COLO829 (cell line): ENCODE data around the gene STEAP2.

ENCODE experiments used
- DNase-seq: peaks from one replicate; pipeline ENCODE4 v3.0.0; 2012; ENCODE audit warnings: low spot score

Gene STEAP2

DNA sequence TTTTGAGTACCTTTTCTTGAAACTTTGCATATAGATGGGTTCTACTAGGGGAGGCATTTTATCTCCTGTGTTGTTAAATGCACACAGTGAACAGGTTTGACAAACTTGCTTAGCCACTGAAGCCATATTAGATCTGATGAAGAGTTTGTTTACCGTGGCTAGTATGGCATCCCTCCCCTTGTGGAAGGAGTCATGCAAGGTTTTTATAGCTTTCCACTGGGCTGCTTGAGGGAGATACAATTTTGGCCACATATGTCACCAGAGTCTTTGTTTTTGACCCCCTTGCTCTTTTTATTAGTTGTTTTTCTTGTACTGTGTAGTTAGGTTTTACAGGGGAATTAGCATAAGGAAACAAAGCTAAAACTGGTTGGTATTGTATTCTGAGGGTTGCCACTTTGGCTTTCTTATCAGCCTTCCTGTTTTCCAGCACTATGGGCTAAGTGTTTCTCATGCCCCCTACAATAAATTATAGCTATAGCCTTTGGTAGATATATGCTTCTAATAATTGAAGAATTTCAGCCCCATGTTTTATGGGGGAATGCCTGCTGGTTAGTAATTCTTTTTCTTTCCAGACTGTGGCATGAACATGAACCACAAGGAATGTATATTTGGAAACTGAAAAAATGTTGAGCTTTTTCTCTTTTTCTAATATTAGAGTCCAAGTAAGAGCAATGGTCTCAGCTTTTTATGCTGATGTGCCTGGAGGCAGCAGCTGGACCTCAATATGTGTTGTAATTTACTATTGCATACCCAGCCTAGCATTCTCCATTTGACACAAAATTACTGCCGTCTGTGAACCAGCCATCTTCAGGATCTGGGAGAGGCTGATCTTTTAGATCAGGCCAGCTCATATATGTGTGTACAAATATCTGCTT, 18.4 kb upstream of the STEAP2 start:
- DNase-seq = no peak

DNA sequence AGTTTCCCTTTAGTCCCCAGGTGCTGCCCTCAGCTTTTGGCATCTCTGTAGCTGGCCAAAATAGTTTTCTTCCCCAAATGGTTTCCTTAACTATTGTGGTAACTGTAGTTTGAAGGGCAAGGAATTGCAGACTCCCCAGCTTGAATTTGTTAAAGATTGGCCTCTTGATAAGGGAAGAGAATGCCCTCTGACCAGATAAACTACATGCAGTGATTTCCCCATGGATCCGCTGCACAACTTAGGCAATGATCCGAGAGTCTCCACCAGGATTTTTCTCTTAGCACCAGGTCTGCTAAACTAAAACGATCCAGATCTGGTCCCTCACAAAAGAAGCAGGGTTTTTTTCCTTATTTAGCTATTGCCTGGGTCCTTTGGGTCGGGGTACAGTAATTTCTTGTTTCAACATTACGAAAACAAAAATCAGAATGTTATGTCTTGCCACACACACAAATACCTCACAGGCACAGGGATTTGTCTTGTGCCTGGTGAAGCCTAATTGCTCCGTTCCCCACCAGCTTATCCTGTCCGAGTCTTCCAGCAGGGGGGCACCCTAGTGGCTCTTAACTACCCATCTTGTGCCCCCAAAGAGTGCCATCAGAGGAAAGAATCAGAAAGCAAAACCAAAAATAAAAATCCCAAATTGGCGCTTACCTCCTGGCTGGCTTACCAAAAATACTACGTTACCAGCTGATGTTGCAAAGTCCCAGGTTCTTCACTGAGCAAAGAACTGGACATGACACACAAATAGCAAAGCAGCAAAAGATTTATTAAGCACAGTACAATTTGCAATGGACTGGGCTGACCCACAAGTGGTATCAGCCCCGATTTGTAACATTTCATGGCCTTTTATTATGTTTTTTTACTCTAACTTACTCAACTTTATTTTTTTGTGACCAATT, 16.4 kb upstream of the STEAP2 start:
- no peak for DNase-seq

DNA sequence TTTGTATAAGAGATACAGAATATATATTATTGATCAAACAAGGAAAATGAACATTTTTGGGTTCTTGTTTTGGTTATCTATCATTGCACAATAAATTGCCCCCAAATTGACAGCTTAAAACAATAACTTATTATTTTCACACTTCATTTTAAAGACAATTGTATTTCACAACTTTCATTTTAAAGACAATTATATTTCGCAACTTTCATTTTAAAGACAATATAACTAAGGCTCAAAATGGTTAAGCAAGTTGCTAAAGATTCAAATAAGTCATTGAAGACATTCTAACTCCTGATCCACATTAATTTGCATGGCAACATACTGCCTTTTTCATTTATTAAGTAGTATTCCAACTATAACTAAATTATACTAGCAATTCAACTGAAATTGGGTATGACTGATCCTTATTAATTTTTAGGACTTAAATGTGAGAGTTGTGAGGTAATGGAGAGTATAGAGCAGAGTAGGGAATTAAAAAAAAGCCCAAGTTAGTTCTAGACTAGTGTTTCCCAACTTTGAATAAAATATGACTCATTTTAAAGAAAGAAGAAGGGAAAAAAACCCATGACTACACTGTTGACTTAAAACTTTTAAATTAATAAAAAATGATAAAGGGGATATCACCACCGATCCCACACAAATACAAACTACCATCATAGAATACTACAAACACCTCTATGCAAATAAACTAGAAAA, 9.9 kb upstream of the STEAP2 start:
- DNase-seq = no peak

DNA sequence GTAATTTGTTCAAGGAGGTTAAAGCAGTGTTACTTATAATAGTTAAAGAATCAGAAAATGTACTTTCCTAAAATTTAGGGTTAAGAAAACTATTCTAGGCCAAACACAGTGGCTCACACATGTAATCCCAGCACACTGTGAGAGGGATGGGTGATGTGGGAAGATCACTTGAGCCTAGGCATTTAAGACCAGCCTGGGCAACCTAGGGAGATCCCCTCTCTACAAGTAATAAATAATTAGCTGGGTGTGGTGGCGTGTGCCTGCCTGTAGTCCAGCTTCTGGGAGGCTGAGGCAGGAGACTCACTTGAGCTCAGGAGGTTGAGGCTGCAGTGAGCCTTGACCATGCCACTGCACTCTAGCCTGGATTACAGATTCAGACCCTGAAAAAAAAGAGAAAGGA, 3.6 kb upstream of the STEAP2 start:
- DNase-seq = no peak

DNA sequence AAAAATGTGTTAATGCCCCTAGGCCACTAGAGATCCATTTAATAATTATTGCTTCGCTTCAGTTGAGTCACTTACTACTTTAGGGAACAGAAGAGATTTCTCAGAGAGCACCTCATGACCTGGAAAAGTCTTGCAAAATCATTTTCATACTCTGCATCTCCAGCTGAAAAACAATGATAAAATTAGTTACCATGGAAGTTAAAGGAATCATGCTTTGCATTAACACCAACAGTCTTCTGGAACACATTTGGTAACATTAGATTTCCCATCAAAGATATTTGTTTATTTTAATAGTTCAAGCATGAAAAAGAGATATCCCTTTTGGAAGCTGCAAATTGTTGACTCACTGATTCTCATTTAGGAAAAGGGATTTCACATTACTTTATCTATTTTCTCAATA, 1.8 kb upstream of the STEAP2 start:
- DNase-seq = no peak

DNA sequence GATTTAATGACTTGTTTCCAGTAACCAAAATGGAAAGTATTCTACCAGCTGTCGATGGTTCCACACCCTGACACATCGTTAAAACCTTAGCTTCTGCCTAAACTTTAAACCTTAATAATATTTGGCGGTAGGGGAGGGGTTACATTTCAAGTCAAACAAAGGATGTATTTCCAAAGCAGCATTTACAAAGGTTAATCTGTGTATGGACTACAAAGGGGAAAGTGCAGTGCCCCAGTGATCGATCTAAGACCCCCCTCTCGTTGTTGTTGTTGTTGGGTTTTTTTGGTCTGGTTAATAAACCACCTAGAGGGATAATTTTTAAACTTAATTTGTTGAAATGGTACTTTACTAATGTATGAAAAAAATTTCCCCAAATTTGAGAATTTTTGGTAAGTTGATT, 1.1 kb upstream of the STEAP2 start:
- no peak for DNase-seq

DNA sequence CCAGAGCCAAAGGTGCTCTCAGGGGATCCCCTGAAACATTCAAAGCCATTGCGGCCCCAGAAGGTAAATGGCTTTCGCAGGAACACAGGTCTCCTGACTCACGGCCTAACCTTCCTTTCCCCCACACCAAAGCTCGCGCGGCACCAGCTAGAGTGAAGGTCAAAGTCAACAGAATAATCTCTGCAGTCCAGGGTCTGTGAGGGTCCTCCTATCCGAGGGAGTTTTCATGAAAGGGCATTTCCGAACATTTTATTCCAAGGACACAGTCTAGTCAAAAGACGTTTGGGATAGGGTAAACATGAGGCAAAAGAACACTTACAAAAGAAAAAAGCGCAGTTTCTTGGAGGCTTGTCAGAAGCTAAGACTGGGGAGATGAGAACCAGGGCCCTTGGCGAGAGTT, 559 bp upstream of the STEAP2 start:
- DNase-seq = no peak

DNA sequence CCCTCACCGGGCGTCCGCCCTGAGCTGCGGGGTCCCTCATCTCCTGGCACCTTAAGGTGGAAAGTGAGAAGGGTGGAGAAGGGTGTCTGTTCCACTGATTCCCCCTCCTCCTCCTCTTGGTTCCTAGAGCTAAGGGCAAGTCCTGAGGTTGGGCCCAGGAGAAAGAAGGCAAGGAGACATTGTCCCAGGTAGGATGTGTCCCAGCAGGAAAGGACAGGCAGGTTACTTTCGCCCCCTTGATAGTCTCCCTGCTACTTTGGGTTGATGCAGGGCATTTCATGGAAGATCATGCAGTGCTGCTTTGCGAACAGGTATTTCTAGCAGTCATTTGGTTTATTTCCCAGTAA, 582 bp downstream of the STEAP2 start:
- DNase-seq = no peak

DNA sequence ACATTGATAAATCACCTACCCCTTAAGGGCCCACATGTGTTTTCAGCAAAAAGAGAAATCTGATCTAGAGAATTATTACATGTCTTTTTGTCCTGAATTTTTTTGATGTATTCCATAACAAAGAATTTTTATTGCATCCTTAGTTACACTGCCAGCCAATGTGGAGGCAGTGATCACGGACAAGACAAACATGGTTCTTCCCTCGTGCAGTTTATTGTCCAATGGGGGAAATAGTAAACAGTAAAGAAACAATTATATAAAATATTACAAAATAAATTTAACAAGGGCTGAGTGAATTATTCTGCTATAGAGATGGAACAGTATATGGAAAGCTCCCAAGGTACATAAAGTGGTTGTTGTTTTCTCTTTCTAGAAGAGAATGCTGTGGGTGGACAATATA, 2.0 kb downstream of the STEAP2 start:
- no peak for DNase-seq

DNA sequence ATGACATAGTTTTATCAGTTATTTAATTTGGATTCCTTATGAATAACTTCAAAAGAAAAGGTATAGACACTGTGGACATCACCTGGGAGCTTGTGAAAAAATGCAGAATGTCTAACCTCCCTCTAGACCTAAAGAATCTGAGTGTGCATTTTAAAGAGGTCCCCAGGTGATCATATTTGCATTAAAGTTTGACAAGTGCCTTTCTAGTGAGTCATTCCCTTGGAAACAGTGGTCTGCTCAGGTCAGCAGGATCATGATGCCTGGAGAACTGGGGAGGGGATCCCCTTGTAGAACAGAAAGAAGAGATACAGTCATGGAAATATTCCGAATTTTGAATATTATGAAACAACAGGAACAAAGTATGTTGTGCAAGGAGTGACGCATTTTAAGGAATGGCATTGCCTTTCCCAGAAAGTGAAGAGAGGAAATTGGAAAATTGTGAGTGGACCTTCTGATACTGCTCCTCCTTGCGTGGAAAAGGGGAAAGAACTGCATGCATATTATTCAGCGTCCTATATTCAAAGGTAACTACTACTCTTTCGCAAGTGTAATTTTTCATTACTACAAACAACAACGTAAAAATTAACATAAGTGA, 4.6 kb downstream of the STEAP2 start:
- DNase-seq = no peak

DNA sequence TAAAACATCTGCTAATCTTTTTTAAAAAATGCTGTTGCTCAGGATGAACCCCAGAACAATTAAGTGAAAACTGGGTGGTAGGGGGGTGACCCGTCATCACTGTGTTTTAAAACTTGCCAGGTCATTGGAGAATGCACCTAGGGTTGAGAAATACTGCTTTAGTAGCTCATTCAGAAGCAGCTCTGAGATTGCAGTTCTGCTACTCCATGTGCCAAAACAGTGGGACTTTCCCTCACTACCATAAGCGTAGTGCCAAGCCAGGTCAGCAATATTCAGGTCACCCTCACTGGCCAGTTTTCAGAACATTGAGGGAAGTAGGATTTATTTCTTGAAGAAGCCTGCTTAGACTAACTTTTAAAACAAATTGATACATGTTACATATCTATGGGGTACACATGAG, 5.2 kb downstream of the STEAP2 start:
- DNase-seq = no peak

DNA sequence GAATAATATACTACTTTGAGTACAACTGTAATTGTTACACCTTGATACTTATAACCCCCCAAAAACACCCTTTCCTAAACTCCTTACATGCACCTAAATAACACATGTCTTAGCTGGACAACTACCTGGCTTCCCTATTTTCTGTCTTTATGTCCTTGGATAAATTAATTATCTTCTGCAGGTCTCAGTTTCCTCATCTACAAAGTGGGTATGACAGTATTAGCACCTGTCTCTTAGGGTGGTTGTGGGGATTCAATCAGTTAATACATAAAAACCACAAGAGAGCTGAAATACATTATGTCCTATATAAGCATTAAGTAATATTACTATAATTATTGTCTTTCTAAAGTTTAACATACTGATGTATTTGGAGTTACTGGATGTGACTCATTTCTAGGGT, 10.8 kb downstream of the STEAP2 start:
- DNase-seq = no peak

DNA sequence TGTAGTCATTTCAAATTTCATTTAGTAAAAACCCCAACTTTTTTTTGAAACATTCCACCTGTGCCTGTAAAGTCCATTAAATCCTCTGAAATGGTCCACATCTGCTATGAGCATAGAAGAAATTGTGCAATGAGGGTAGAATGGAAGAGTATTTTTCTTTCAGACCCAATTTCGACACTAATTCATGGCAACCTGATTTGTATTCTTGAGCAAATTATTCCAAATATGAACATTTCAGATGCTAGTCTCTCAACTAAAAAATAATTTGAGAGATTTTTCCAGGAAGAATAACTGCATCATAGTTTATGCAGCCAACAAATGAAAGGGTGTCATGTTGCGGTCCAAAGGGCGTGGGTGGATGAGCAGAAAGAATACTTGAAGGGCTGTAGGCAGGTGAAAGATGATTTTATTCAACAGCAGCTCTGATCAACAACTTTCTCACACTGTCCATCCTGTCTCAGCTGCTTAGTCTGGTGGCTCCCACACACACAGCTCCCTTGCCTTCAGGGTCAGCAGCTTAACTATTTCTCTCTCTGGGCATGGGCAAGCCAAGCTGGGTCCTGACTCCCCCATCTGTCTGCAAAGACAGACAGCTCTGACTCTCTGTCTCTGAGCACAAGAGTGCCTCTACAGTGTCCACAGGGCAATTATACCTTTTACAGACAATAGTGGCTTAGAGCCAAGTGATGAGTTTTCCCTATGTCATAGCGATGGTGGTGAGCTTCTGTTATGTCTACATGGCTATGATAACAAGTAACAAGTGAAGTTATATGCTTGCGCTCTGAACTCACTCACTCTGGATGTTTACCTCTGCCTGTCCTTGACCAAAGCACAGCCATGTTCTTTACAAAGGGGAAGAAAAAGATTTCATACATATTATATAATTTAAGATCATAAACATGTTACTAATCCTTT, 11.5 kb downstream of the STEAP2 start:
- no peak for DNase-seq

DNA sequence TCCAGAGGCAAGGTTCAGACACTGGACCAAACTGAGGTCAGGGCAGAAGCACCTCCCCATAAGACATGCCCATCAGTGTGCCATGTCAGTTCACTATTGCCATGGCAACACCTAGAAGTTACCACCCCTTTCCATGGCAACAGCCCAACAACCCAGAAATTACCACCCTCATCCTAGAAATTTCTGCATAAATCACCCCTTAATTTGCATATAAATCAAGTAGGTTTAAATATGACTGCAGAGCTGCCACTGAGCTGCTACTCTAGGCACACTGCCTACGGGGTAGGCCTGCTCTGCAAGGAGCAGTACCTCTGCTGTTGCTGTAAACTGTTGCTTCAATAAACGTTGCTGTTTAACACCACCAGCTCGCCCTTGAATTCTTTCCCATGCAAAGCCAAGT, 12.7 kb downstream of the STEAP2 start:
- DNase-seq = no peak

DNA sequence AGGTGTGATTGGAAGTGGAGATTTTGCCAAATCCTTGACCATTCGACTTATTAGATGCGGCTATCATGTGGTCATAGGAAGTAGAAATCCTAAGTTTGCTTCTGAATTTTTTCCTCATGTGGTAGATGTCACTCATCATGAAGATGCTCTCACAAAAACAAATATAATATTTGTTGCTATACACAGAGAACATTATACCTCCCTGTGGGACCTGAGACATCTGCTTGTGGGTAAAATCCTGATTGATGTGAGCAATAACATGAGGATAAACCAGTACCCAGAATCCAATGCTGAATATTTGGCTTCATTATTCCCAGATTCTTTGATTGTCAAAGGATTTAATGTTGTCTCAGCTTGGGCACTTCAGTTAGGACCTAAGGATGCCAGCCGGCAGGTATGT, 13.6 kb downstream of the STEAP2 start:
- no peak for DNase-seq

DNA sequence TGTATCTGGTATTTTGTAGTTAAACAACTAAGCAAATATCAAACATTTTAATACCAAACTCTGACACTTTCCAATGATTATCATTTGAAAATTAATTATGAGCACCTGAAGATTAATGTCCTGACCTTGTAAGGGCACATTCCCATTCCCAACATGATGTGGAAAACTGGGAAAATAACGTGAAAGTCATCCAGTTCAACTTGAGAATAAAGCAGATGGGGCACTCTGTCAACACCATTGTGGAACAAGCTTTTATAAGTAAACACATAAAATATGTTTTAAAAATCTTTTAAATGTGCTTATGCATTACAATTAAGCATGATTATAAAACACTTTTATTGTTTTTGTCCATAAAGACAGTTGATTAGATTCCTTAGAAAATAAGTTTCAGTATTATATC, 14.1 kb downstream of the STEAP2 start:
- DNase-seq = no peak

DNA sequence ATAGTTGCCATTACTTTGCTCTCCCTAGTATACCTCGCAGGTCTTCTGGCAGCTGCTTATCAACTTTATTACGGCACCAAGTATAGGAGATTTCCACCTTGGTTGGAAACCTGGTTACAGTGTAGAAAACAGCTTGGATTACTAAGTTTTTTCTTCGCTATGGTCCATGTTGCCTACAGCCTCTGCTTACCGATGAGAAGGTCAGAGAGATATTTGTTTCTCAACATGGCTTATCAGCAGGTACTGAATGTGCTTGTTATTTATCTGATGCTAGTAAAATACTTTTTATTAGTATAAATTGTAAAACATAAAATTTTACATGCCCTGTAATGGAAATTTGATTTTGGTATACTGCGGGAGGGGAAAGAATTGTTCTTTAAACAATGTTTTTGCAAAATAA, 15.7 kb downstream of the STEAP2 start:
- no peak for DNase-seq

DNA sequence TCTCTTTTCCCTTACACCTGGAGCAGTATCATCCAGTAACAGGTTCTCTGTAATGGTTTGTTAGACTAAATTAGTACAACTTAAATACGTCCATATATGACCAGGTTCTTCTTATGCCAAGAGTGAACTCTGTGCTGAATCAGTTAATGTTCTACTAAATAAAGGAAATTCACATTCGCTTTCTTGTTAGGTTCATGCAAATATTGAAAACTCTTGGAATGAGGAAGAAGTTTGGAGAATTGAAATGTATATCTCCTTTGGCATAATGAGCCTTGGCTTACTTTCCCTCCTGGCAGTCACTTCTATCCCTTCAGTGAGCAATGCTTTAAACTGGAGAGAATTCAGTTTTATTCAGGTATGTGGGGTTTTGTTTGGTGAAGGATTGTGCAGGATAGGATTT, 18.1 kb downstream of the STEAP2 start:
- no peak for DNase-seq

DNA sequence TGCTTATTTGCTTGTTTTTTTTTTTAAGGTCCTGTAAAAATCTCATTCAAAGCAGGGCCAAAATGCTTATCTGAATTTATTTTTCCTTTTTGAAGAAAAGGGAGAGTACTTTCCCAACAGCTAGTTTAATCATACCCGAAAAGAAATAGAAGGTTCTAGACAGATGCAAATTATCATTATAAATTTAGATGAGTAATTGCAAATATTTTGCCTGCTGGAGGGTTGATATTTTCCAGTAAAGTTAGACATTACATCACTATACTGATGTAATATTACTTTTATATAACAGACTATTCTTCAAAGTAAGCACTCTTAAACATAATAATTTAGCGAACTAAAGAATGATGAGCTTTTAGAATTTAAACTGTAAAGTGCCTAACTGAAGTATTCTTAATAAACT, 19.3 kb downstream of the STEAP2 start:
- DNase-seq = no peak

DNA sequence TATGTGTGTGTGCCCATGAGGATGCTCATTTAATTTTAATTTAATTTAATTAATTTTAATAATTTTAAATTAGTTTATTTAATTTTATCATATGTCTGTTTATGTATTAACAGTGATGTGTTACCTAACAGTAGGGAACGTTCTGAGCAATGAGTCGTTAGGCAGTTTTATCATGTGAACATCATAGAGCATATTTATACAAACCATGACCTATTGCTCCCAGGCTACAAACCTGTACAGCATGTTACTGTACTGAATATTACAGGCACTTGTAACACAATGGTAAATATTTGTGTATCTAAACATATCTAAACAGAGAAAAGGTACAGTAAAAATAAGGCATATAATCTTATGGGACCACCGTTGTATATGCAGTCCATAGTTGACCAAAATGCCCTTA, 19.8 kb downstream of the STEAP2 start:
- DNase-seq = no peak

DNA sequence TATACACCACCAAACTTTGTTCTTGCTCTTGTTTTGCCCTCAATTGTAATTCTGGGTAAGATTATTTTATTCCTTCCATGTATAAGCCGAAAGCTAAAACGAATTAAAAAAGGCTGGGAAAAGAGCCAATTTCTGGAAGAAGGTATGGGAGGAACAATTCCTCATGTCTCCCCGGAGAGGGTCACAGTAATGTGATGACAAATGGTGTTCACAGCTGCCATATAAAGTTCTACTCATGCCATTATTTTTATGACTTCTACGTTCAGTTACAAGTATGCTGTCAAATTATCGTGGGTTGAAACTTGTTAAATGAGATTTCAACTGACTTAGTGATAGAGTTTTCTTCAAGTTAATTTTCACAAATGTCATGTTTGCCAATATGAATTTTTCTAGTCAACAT, 20.9 kb downstream of the STEAP2 start:
- no peak for DNase-seq
